Tibial nerve (tissue), 4 donors: ENCODE data around the gene SESTD1. TPM values are rescaled to one million over a fixed set of nuclear protein-coding genes. Genes with fewer than 3 reads are reported as not detected.
A peak's percentile ranks its signal among the peaks of the same experiment; 100 is the strongest.
"Not testable (repeated sequence)": the region's sequence is repeated elsewhere in the genome, so short reads cannot be mapped to it uniquely, and the experiment has no call there.

ENCODE experiments used
- DNase-seq, 2 donors: peaks; one replicate each; pipeline ENCODE4 v3.0.0-alpha.2; 2019; ENCODE audit warnings: low spot score in 2 of 2
- H3K27ac ChIP-seq, 4 donors: fragments of 200-600 bp; sonication (generic) in 3 of 4; one replicate each; pipeline ENCODE4 v1.5.1; 2017 to 2019; ENCODE audit warnings: mild to moderate bottlenecking in 1 of 4
- H3K27me3 ChIP-seq, 2 donors: fragments of 200-600 bp; sonication (generic) in 1 of 2; one replicate each; pipeline versions ENCODE4 v1.5.1 to v1.6.0; 2017 to 2019
- H3K36me3 ChIP-seq, 3 donors: fragments of 200-600 bp; sonication (generic); one replicate each; pipeline ENCODE4 v1.5.1; 2018 to 2019
- H3K4me1 ChIP-seq, 4 donors: fragments of 200-600 bp; sonication (generic) in 3 of 4; one replicate each; pipeline ENCODE4 v1.5.1; 2017 to 2019
- H3K4me3 ChIP-seq, 4 donors: fragments of 200-600 bp; sonication (generic) in 3 of 4; one replicate each; pipeline ENCODE4 v1.5.1; 2017 to 2019; ENCODE audit warnings: mild to moderate bottlenecking in 1 of 4, moderate library complexity in 1 of 4
- H3K9me3 ChIP-seq, 4 donors: fragments of 200-600 bp; sonication (generic) in 3 of 4; one replicate each; pipeline ENCODE4 v1.5.1; 2017 to 2019
- EP300 ChIP-seq, 2 donors: sonication (generic); formaldehyde crosslinking; IDR thresholded peaks; one replicate each; pipeline ENCODE4 v1.6.1; 2017; ENCODE audit warnings: antibody characterized with exemption in 2 of 2, mild to moderate bottlenecking in 1 of 2
- POLR2A ChIP-seq, 2 donors: fragments of 450-650 bp; IDR thresholded peaks; one replicate each; pipeline ENCODE4 v1.6.1; 2017; ENCODE audit warnings: antibody characterized with exemption in 2 of 2, mild to moderate bottlenecking in 2 of 2, moderate library complexity in 2 of 2
- WGBS, 2 donors: methylation state at CpG; one replicate each; pipeline ENCODE4 v1.1.5; 2018; 5-methylcytosine and 5-hydroxymethylcytosine counted together
- total RNA-seq, 4 donors: library from RNA; depleted of rRNA; stranded (reverse); fragments of >200 nt; gene quantifications; one replicate each; pipeline ENCODE4 v1.1.0, GENCODE V29; 2016
- TF ChIP-seq, protein P1 (sequence below), 5 experiments: fragments of 200-600 bp in 3 of 5; fragments of 450-650 bp in 2 of 5; sonication (generic) in 3 of 5; IDR thresholded peaks; one replicate each; pipeline ENCODE4 v1.5.1; 2016 to 2019; ENCODE audit warnings: antibody characterized with exemption in 5 of 5, mild to moderate bottlenecking in 3 of 5, moderate library complexity in 2 of 5

SESTD1 gene
- total RNA-seq, 4 donors from 2014 or later = 62.1 to 82.4 (median 73.1) TPM

- TF ChIP-seq POLR2A (IDR thresholded peaks at IDR 0.05) = no peak
- TF ChIP-seq, protein P1, sequence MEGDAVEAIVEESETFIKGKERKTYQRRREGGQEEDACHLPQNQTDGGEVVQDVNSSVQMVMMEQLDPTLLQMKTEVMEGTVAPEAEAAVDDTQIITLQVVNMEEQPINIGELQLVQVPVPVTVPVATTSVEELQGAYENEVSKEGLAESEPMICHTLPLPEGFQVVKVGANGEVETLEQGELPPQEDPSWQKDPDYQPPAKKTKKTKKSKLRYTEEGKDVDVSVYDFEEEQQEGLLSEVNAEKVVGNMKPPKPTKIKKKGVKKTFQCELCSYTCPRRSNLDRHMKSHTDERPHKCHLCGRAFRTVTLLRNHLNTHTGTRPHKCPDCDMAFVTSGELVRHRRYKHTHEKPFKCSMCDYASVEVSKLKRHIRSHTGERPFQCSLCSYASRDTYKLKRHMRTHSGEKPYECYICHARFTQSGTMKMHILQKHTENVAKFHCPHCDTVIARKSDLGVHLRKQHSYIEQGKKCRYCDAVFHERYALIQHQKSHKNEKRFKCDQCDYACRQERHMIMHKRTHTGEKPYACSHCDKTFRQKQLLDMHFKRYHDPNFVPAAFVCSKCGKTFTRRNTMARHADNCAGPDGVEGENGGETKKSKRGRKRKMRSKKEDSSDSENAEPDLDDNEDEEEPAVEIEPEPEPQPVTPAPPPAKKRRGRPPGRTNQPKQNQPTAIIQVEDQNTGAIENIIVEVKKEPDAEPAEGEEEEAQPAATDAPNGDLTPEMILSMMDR (IDR thresholded peaks at IDR 0.05) = no peak
- no peak for TF ChIP-seq EP300 (IDR thresholded peaks at IDR 0.05)
- no peaks in the 10 kb centered on the region for H3K27me3 ChIP-seq
- 68 to 78% methylated on average over 5 of the region's 5 CpGs for WGBS, 2 donors
- no peaks in the 10 kb centered on the region for H3K9me3 ChIP-seq
- DNase-seq = no peak
- no peaks in the 10 kb centered on the region for H3K36me3 ChIP-seq
- H3K4me1 ChIP-seq = peaks cover 0 to 24% (median 6%) of the 10 kb centered on the region in 4 donors
- H3K27ac ChIP-seq = peak overlapping the region in 2 of 4 donors; percentile 18 to 43
- no peak overlapping the region for H3K4me3 ChIP-seq
Observed at GRCh38 chr2:179057737-179058136, 206.9 kb downstream of the SESTD1 start.

GRCh38 chr2:179053568-179053967 lies 211.1 kb downstream of the SESTD1 start:
- not testable (repeated sequence) for H3K27ac ChIP-seq, DNase-seq, H3K9me3 ChIP-seq, H3K27me3 ChIP-seq, H3K4me3 ChIP-seq, H3K36me3 ChIP-seq
- peaks cover 0 to 42% (median 12%) of the 10 kb centered on the region in 4 donors for H3K4me1 ChIP-seq
- 83 to 86% methylated on average over 3 of the region's 3 CpGs for WGBS, 2 donors

Other genes with a start within 250 kb of the SESTD1 start
- gene CCDC141, start 214.7 kb downstream of the SESTD1 start, total RNA-seq = 1 to 10 TPM; 1.7 to 7.7 (median 3.9) TPM